Colonic mucosa (tissue), 4 donors: ENCODE results near the gene TIMM17A. TPM values are rescaled to one million over a fixed set of nuclear protein-coding genes. Genes with fewer than 3 reads are reported as not detected.

Experiments
- DNase-seq: peaks from one replicate; pipeline ENCODE4 v3.0.0-alpha.2; 2020
- H3K27ac ChIP-seq: fragments of 200-600 bp; one replicate; pipeline ENCODE4 v1.8.0; 2021
- H3K27me3 ChIP-seq: fragments of 200-600 bp; one replicate; pipeline ENCODE4 v1.8.0; 2021
- H3K36me3 ChIP-seq: fragments of 200-600 bp; one replicate; pipeline ENCODE4 v1.8.0; 2021
- H3K4me1 ChIP-seq: fragments of 200-600 bp; one replicate; pipeline ENCODE4 v1.8.0; 2021; ENCODE audit warnings: mild to moderate bottlenecking
- H3K4me3 ChIP-seq: fragments of 200-600 bp; one replicate; pipeline ENCODE4 v1.8.0; 2021
- H3K9ac ChIP-seq, 2 donors: one replicate each; pipeline ENCODE4 v1.7.0; 2013; ENCODE audit warnings: control low read depth in 2 of 2, low read depth in 2 of 2, low read length in 2 of 2
- H3K9me3 ChIP-seq: fragments of 200-600 bp; one replicate; pipeline ENCODE4 v1.8.0; 2021
- CTCF ChIP-seq: fragments of 200-600 bp; IDR thresholded peaks from one replicate; pipeline ENCODE4 v1.8.0; 2022; ENCODE audit warnings: antibody characterized with exemption, mild to moderate bottlenecking
- intact Hi-C: fragments of 100-400 bp; cut with DNase I; formaldehyde crosslinking; loops from one replicate; pipeline ENCODE4 v1.14.1; 2022
- total RNA-seq, 2 donors: library from RNA; stranded (reverse); fragmentation: NEBNext Ultra II Directional in 1 of 2; extraction: Animal tissue kit (Norgen Biotek cat#: 25700) in 1 of 2; gene quantifications; one replicate each; pipeline ENCODE4 v1.2.1, GENCODE V29; 2021
- donor health status: healthy.
- donor health status: DM: no; HTN: no; CAD: no.
- donor health status: DM: no; HTN: no; CAD: no.

Gene TIMM17A
- total RNA-seq, 2 donors from 2014 or later, result 63.4 to 84.7 TPM

GRCh38 chr1:201970334-201971159 is 15.2 kb downstream of the TIMM17A start:
- Histone ChIP-seq H3K27me3 (no peaks in the 10 kb centered on the region), H3K4me1 (no peaks in the 10 kb centered on the region), H3K4me3 (no peak overlapping the region), H3K27ac (no peak overlapping the region), H3K9ac (no peak overlapping the region), H3K36me3 (peaks cover 11% of the 10 kb centered on the region), H3K9me3 (no peaks in the 10 kb centered on the region)
- no peak for TF ChIP-seq CTCF
- no peak for DNase-seq
- intact Hi-C loops, result loop anchor here (5.0 kb wide), 2 partner anchors 73 to 93 kb away; no protein-coding TSS in a partner anchor

- Histone ChIP-seq H3K9me3 (no peaks in the 10 kb centered on the region), H3K27ac (peak overlapping the region; percentile 97), H3K4me3 (peak overlapping the region; percentile 97), H3K36me3 (no peaks in the 10 kb centered on the region), H3K27me3 (no peaks in the 10 kb centered on the region), H3K9ac (peak overlapping the region; percentile 81 to 96), H3K4me1 (no peaks in the 10 kb centered on the region)
- peak; percentile 86 for DNase-seq
- TF ChIP-seq CTCF, result no peak
- intact Hi-C loops, result no loop called here
Measured at GRCh38 chr1:201982082-201982622, 26.8 kb downstream of the TIMM17A start.

- peak within 1 kb of the TSS; percentile 97 for H3K4me3 ChIP-seq
- H3K27me3 ChIP-seq, result no peaks in the 10 kb centered on the region
- no peaks in the 10 kb centered on the region for H3K36me3 ChIP-seq
- intact Hi-C loops, result no loop called here
- no peaks in the 10 kb centered on the region for H3K4me1 ChIP-seq
- no peak for TF ChIP-seq CTCF
- peak; percentile 85 for DNase-seq
- H3K9me3 ChIP-seq, result no peaks in the 10 kb centered on the region
- H3K27ac ChIP-seq, result peak within 1 kb of the TSS; percentile 97
- H3K9ac ChIP-seq, result peak within 1 kb of the TSS; percentile 81 to 96
Measured at GRCh38 chr1:201982623-201983379, 27.5 kb downstream of the TIMM17A start, which contains the start of gene RNPEP. RNPEP (plus strand) TSS chr1:201982648; CDS start chr1:201982667, 19 bp downstream.

GRCh38 chr1:201983380-201983805 is 28.1 kb downstream of the TIMM17A start:
- TF ChIP-seq CTCF, result no peak
- no peaks in the 10 kb centered on the region for H3K9me3 ChIP-seq
- peak overlapping the region; percentile 97 for H3K27ac ChIP-seq
- H3K4me3 ChIP-seq, result peak overlapping the region; percentile 97
- peak overlapping the region; percentile 81 to 96 for H3K9ac ChIP-seq
- no peaks in the 10 kb centered on the region for H3K36me3 ChIP-seq
- H3K4me1 ChIP-seq, result no peaks in the 10 kb centered on the region
- DNase-seq, result no peak
- intact Hi-C loops, result no loop called here
- no peaks in the 10 kb centered on the region for H3K27me3 ChIP-seq

GRCh38 chr1:201984446-201984845 is 29.1 kb downstream of the TIMM17A start:
- TF ChIP-seq CTCF, result no peak
- intact Hi-C loops, result no loop called here
- Histone ChIP-seq H3K9ac (no peak overlapping the region), H3K27me3 (no peaks in the 10 kb centered on the region), H3K27ac (no peak overlapping the region), H3K36me3 (peaks cover 10% of the 10 kb centered on the region), H3K9me3 (no peaks in the 10 kb centered on the region), H3K4me1 (no peaks in the 10 kb centered on the region), H3K4me3 (no peak overlapping the region)
- no peak for DNase-seq
